ENCODE measurements around the gene FGF19.
"Not testable (repeated sequence)": the region's sequence is repeated elsewhere in the genome, so short reads cannot be mapped to it uniquely, and the experiment has no call there.

FGF19 gene

GRCh38 chr11:69698362-69698761 is 5.5 kb downstream of the FGF19 start:
- ChIA-PET CTCF (no interaction called here), POLR2A (no interaction called here)

GRCh38 chr11:69697861-69698260 is 6.0 kb downstream of the FGF19 start:
- TF ChIP-seq CTCF (IDR thresholded peaks at IDR 0.05; ENCODE audit: control extremely low read depth, extremely low read depth, low read depth, missing control alignments), result no peak
- POLR2A ChIA-PET, result no interaction called here
- no peak for DNase-seq (ENCODE audit: extremely low spot score)
- CTCF ChIA-PET, result no interaction called here

More at GRCh38 chr11:69698362-69698761, 5.5 kb downstream of the FGF19 start:
- DNase-seq (ENCODE audit: extremely low spot score), result no peak
- no peak for TF ChIP-seq CTCF (IDR thresholded peaks at IDR 0.05; ENCODE audit: control extremely low read depth, extremely low read depth, low read depth, missing control alignments)

- no peak for DNase-seq (ENCODE audit: extremely low spot score)
- CTCF ChIA-PET, result no interaction called here
- TF ChIP-seq CTCF (IDR thresholded peaks at IDR 0.05; ENCODE audit: control extremely low read depth, extremely low read depth, low read depth, missing control alignments), result no peak
- POLR2A ChIA-PET, result no interaction called here
Observed at GRCh38 chr11:69697469-69697843, 6.4 kb downstream of the FGF19 start.

GRCh38 chr11:69696749-69697468 is 6.9 kb downstream of the FGF19 start:
- no peak for TF ChIP-seq CTCF (IDR thresholded peaks at IDR 0.05; ENCODE audit: control extremely low read depth, extremely low read depth, low read depth, missing control alignments)
- POLR2A ChIA-PET, result interaction anchor here (0.7 kb wide), 1 partner anchor 127 kb away, joined by 3 read pairs; no protein-coding TSS in a partner anchor
- DNase-seq (ENCODE audit: extremely low spot score), result no peak
- CTCF ChIA-PET, result no interaction called here

- CTCF ChIA-PET; DNase-seq (ENCODE audit: extremely low spot score): not testable (repeated sequence)
- POLR2A ChIA-PET, result interaction anchor here (0.7 kb wide), 1 partner anchor 128 kb away, joined by 3 read pairs; no protein-coding TSS in a partner anchor
Observed at GRCh38 chr11:69695995-69696394, 7.8 kb downstream of the FGF19 start.

GRCh38 chr11:69695581-69695980 is 8.2 kb downstream of the FGF19 start:
- no peak for TF ChIP-seq CTCF (IDR thresholded peaks at IDR 0.05; ENCODE audit: control extremely low read depth, extremely low read depth, low read depth, missing control alignments)
- no peak for DNase-seq (ENCODE audit: extremely low spot score)
- ChIA-PET CTCF (no interaction called here), POLR2A (interaction anchor here (0.5 kb wide), 1 partner anchor 1382 kb away, joined by 4 read pairs; no protein-coding TSS in a partner anchor)

GRCh38 chr11:69694781-69695180 is 9.0 kb downstream of the FGF19 start:
- CTCF ChIA-PET, result interaction anchor here (1.8 kb wide), 1 partner anchor 20 kb away, joined by 4 read pairs; no protein-coding TSS in a partner anchor

More at GRCh38 chr11:69694781-69695180, 9.0 kb downstream of the FGF19 start:
- no peak for TF ChIP-seq CTCF (IDR thresholded peaks at IDR 0.05; ENCODE audit: control extremely low read depth, extremely low read depth, low read depth, missing control alignments)
- no peak for DNase-seq (ENCODE audit: extremely low spot score)
- POLR2A ChIA-PET, result no interaction called here
